ENCODE data around the gene SERPIND1. TPM values are rescaled to one million over a fixed set of nuclear protein-coding genes. Genes with fewer than 3 reads are reported as not detected.

The SERPIND1 gene, protein sequence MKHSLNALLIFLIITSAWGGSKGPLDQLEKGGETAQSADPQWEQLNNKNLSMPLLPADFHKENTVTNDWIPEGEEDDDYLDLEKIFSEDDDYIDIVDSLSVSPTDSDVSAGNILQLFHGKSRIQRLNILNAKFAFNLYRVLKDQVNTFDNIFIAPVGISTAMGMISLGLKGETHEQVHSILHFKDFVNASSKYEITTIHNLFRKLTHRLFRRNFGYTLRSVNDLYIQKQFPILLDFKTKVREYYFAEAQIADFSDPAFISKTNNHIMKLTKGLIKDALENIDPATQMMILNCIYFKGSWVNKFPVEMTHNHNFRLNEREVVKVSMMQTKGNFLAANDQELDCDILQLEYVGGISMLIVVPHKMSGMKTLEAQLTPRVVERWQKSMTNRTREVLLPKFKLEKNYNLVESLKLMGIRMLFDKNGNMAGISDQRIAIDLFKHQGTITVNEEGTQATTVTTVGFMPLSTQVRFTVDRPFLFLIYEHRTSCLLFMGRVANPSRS
- total RNA-seq: 0.17 TPM in 1 of 2 replicates, not detected in the other

DNA sequence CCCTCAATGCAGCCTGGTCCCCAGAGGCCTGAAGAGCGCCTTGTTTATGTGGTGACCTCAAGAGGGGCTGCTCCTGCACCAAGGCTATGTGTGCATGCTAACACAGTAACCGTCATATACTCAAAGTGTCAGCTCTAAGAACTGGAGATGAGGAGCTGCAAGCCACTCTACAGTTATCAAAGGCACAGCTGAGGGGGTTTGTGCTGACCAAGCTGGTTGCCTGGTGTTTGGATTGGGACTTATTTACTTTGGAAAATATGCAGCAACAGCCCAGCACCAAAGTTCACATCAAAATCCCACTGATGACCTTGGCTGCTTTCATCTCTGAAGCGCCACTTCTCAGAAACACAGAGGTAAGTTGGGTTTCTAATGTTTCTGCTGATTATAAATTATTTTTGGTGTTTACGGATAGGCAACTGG lies at the start of gene SERPIND1:
Gene SERPIND1 (plus strand): TSS at position 321 of the 420 bp plus-strand sequence. CDS start 5,200 bp downstream, outside the sequence.

Other genes with a start within 250 kb of the SERPIND1 start
- gene PI4KA, start 84.7 kb downstream of the SERPIND1 start, total RNA-seq: 47.9 and 68.6 TPM in 2 replicates
- gene SNAP29, start 84.9 kb downstream of the SERPIND1 start, total RNA-seq: 8.9 and 14.6 TPM in 2 replicates
- gene CRKL, start 143.3 kb downstream of the SERPIND1 start, total RNA-seq: 40.1 and 52.3 TPM in 2 replicates
- gene AIFM3, start 193.1 kb downstream of the SERPIND1 start, total RNA-seq: 0.87 and 2.6 TPM in 2 replicates
- 31.0 and 74.6 TPM in 2 replicates for gene LZTR1, start 208.2 kb downstream of the SERPIND1 start, total RNA-seq
- gene THAP7, start 228.0 kb downstream of the SERPIND1 start, total RNA-seq: 20.5 and 29.8 TPM in 2 replicates
- 3.6 and 9.3 TPM in 2 replicates for gene P2RX6, start 241.1 kb downstream of the SERPIND1 start, total RNA-seq